Osteoblast (primary cell): ENCODE results near the gene SCCPDH. TPM values are rescaled to one million over a fixed set of nuclear protein-coding genes. Genes with fewer than 3 reads are reported as not detected.

Experiments
- DNase-seq: peaks from one replicate; pipeline ENCODE4 v3.0.0; 2011; ENCODE audit warnings: low spot score, mixed read lengths; ENCODE audit not compliant: insufficient read length; ENCODE audit errors: missing footprints
- H2AFZ ChIP-seq: 2 replicates; pipeline ENCODE4 v1.6.0; 2011; ENCODE audit warnings: mild to moderate bottlenecking, low read length
- H3K27ac ChIP-seq: 2 replicates; pipeline ENCODE4 v1.5.1; 2011; ENCODE audit warnings: mild to moderate bottlenecking, low read depth, low read length, moderate library complexity
- H3K27me3 ChIP-seq: 2 replicates; pipeline ENCODE4 v1.6.0; 2012; ENCODE audit warnings: mild to moderate bottlenecking, control low read depth, inconsistent platforms, low read length, moderate library complexity; ENCODE audit not compliant: insufficient read depth
- H3K36me3 ChIP-seq: 2 replicates; pipeline ENCODE4 v1.5.1; 2011; ENCODE audit warnings: mild to moderate bottlenecking, low read length, control low read depth, moderate library complexity; ENCODE audit not compliant: insufficient read depth
- H3K4me1 ChIP-seq: 2 replicates; pipeline ENCODE4 v1.5.1; 2011; ENCODE audit warnings: mild to moderate bottlenecking, low read length, control low read depth, moderate library complexity; ENCODE audit not compliant: insufficient read depth
- H3K4me2 ChIP-seq: 2 replicates; pipeline ENCODE4 v1.6.0; 2011; ENCODE audit warnings: mild to moderate bottlenecking, low read length; ENCODE audit not compliant: insufficient read depth
- H3K4me3 ChIP-seq: fragments of 200-600 bp; sonication (generic); 3 replicates; pipeline ENCODE4 v1.5.1; 2012; ENCODE audit warnings: mild to moderate bottlenecking, low read length, inconsistent platforms; ENCODE audit not compliant: insufficient read depth
- H3K79me2 ChIP-seq: 2 replicates; pipeline ENCODE4 v1.6.0; 2012; ENCODE audit warnings: mild to moderate bottlenecking, low read length, control low read depth, inconsistent platforms; ENCODE audit not compliant: insufficient read depth
- H3K9me3 ChIP-seq: 2 replicates; pipeline ENCODE4 v1.5.1; 2011; ENCODE audit warnings: low read depth, low read length, control low read depth
- H4K20me1 ChIP-seq: 2 replicates; pipeline ENCODE4 v1.6.0; 2012; ENCODE audit warnings: mild to moderate bottlenecking, low read length, control low read depth; ENCODE audit not compliant: insufficient read depth
- CTCF ChIP-seq: IDR thresholded peaks from 2 replicates; pipeline ENCODE4 v1.5.1; 2011; ENCODE audit warnings: mild to moderate bottlenecking, low read depth, low read length, moderate library complexity; ENCODE audit errors: extremely low read depth
- total RNA-seq: library from RNA; depleted of rRNA; stranded (reverse); fragments of >200 nt; gene quantifications from 2 replicates; pipeline ENCODE4 v1.2.3, GENCODE V29; 2012

SCCPDH gene
- total RNA-seq, 1 donor = 49.9 TPM

DNA sequence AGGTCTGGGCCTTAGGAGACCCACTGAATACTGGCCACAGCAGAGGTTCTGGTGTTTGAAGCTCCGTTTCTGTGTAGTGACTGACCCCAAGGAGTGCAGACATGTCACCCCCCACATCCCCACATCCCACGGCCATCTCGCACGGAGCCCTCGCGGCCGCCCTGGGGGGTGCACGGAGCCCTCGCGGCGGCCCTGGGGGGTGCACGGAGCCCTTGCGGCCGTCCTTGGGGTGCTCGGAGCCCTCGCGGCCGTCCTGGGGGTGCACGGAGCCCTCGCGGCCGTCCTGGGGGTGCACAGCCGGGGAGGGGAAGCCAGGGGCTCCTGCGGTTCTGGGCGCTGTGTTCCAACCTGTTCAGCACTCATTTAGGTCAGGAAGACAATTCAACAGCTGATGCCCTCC, 68.4 kb downstream of the SCCPDH start:
- H3K27me3 ChIP-seq = no peaks in the 10 kb centered on the region
- no peak overlapping the region for H3K27ac ChIP-seq
- H3K79me2 ChIP-seq = no peaks in the 10 kb centered on the region
- TF ChIP-seq CTCF = no peak
- no peaks in the 10 kb centered on the region for H4K20me1 ChIP-seq
- no peak for DNase-seq
- H3K36me3 ChIP-seq = no peaks in the 10 kb centered on the region
- no peak overlapping the region for H3K4me2 ChIP-seq
- H3K4me3 ChIP-seq = no peak overlapping the region
- no peaks in the 10 kb centered on the region for H3K4me1 ChIP-seq
- H3K9me3 ChIP-seq = no peaks in the 10 kb centered on the region
- no peak overlapping the region for H2AFZ ChIP-seq

GRCh38 chr1:246793356-246793896, 69.2 kb downstream of the SCCPDH start:
- H3K4me1 ChIP-seq = no peaks in the 10 kb centered on the region
- H3K4me2 ChIP-seq = no peak overlapping the region
- TF ChIP-seq CTCF = no peak
- H4K20me1 ChIP-seq = no peaks in the 10 kb centered on the region
- H3K4me3 ChIP-seq = no peak overlapping the region
- H3K79me2 ChIP-seq = no peaks in the 10 kb centered on the region
- H2AFZ ChIP-seq = no peak overlapping the region
- H3K27ac ChIP-seq = no peak overlapping the region
- no peaks in the 10 kb centered on the region for H3K36me3 ChIP-seq
- no peaks in the 10 kb centered on the region for H3K9me3 ChIP-seq
- H3K27me3 ChIP-seq = no peaks in the 10 kb centered on the region
- DNase-seq = no peak

- Histone ChIP-seq H3K4me1 (no peaks in the 10 kb centered on the region), H2AFZ (no peak overlapping the region), H3K4me3 (no peak overlapping the region), H3K36me3 (no peaks in the 10 kb centered on the region), H3K27ac (no peak overlapping the region), H3K79me2 (no peaks in the 10 kb centered on the region), H3K4me2 (no peak overlapping the region), H3K27me3 (no peaks in the 10 kb centered on the region), H3K9me3 (no peaks in the 10 kb centered on the region), H4K20me1 (no peaks in the 10 kb centered on the region)
- TF ChIP-seq CTCF = no peak
- peak; percentile 87 for DNase-seq
Observed at GRCh38 chr1:246794048-246794827, 70.0 kb downstream of the SCCPDH start.

- H4K20me1 ChIP-seq = no peaks in the 10 kb centered on the region
- no peak overlapping the region for H3K4me3 ChIP-seq
- no peak for TF ChIP-seq CTCF
- H3K9me3 ChIP-seq = no peaks in the 10 kb centered on the region
- peak; percentile 95 for DNase-seq
- H3K27ac ChIP-seq = no peak overlapping the region
- H2AFZ ChIP-seq = no peak overlapping the region
- H3K79me2 ChIP-seq = no peaks in the 10 kb centered on the region
- no peaks in the 10 kb centered on the region for H3K27me3 ChIP-seq
- no peaks in the 10 kb centered on the region for H3K4me1 ChIP-seq
- no peak overlapping the region for H3K4me2 ChIP-seq
- no peaks in the 10 kb centered on the region for H3K36me3 ChIP-seq
Observed at GRCh38 chr1:246794828-246795671, 70.8 kb downstream of the SCCPDH start.
